DND-41 (cell line): Measurements from ENCODE around the gene OR1J1.

Source experiments
- CTCF ChIP-seq: IDR thresholded peaks from 2 replicates; pipeline ENCODE4 v1.5.1; 2012; ENCODE audit warnings: borderline replicate concordance, low read length, moderate library complexity, mild to moderate bottlenecking; ENCODE audit not compliant: poor library complexity, severe bottlenecking; ENCODE audit errors: extremely low read depth
- EZH2 ChIP-seq: IDR thresholded peaks from 3 replicates; pipeline ENCODE4 v1.6.1; 2012; ENCODE audit warnings: borderline replicate concordance, low read depth, mild to moderate bottlenecking, moderate library complexity, low read length, inconsistent platforms; ENCODE audit not compliant: severe bottlenecking

- TF ChIP-seq CTCF (peak; percentile 82), EZH2 (no peak)
These were observed 21.2 kb upstream of the OR1J1 start for GRCh38 chr9:122498883-122499288.
